Hepatocyte (in vitro differentiated cells): ENCODE data around the gene RAD51AP1.

ENCODE experiments used
- EZH2phosphoT487 ChIP-seq: fragments of 200-600 bp; sonication (generic); IDR thresholded peaks from one replicate; pipeline ENCODE4 v1.6.1; 2018; ENCODE audit warnings: antibody characterized with exemption, mild to moderate bottlenecking, low read depth, moderate library complexity; ENCODE audit not compliant: unreplicated experiment, severe bottlenecking
- TF ChIP-seq, protein P1 (sequence below): fragments of 200-600 bp; sonication (generic); IDR thresholded peaks from 2 replicates; pipeline ENCODE4 v1.5.1; 2016; ENCODE audit warnings: antibody characterized with exemption, mild to moderate bottlenecking; ENCODE audit not compliant: poor library complexity

GRCh38 chr12:4557586-4557985 is 18.9 kb downstream of the RAD51AP1 start:
- TF ChIP-seq, protein P1, sequence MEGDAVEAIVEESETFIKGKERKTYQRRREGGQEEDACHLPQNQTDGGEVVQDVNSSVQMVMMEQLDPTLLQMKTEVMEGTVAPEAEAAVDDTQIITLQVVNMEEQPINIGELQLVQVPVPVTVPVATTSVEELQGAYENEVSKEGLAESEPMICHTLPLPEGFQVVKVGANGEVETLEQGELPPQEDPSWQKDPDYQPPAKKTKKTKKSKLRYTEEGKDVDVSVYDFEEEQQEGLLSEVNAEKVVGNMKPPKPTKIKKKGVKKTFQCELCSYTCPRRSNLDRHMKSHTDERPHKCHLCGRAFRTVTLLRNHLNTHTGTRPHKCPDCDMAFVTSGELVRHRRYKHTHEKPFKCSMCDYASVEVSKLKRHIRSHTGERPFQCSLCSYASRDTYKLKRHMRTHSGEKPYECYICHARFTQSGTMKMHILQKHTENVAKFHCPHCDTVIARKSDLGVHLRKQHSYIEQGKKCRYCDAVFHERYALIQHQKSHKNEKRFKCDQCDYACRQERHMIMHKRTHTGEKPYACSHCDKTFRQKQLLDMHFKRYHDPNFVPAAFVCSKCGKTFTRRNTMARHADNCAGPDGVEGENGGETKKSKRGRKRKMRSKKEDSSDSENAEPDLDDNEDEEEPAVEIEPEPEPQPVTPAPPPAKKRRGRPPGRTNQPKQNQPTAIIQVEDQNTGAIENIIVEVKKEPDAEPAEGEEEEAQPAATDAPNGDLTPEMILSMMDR = no peak
- no peak for TF ChIP-seq EZH2phosphoT487
